GF-D8 (cell line): Measurements from ENCODE around the gene CDH6.

Experiments
- DNase-seq: peaks from one replicate; lab custom pipeline; 2025; lab: John Stamatoyannopoulos, UW

The CDH6 gene

GRCh38 chr5:31377274-31377946 is 183.9 kb downstream of the CDH6 start:
- no peak for DNase-seq

DNA sequence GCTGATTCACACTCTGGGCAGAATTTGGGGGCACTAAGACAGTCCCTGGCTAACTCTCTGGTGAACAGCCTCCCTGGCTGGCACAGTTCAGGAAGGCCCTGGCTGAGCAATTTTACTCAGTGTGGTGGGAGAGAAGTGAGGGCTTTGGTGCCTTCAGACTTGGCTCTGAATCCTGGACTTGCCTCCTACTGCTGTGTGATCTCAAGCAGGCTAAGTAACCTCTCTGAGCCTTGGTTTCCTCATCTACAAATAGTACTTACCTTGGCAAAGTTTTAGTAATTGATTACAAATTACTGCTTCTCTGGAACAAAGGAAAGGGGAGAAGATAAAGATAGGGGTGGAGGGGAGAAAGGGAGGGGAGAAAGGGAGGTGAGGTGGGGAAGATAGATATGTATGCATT is 184.7 kb downstream of the CDH6 start:
- DNase-seq: no peak
